Left hindlimb (tissue), 1 donor: Measurements from ENCODE around the gene TAB2.

ENCODE experiments used
- DNase-seq: peaks from one replicate; pipeline ENCODE4 v3.0.0-alpha.2; 2018

TAB2 gene

GRCh38 chr6:149379977-149380376, 62.5 kb downstream of the TAB2 start:
- DNase-seq: no peak

- no peak for DNase-seq
These were observed 63.0 kb downstream of the TAB2 start for GRCh38 chr6:149380523-149380922.

DNA sequence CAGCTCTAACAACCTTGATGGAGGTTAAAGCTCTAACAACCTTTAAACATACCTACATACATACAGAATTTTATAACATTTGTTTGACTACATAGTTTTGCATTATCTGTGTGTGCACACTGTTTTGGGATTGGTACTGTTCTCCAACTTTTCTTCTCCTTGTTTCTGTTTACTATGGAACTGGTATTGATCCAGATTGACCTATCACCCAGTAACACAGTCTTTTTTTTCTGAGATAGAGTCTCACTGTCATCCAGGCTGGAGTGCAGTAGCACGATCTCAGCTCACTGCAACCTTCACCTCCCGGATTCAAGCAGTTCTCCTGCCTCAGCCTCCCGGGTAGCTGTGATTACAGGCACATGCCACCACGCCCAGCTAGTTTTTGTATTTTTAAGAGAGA, 65.9 kb downstream of the TAB2 start:
- no peak for DNase-seq

DNA sequence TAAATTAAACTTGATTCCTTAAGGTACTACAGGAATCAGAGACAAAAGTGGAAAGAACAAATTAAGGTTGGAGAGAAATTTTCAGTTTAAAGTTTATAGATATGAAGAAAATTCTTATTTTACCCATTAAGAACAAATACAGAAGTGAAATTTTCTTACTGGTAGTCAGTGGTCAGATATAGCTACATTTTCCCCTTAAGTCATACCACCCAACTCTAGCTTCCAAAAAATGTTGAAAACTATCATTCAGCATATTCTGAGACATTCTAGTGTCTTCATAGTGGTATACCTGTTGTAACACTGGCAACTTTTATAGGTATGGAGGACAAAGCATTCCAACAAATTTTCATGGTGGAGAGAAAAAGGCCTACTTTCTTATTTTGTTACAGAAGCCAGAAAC, 67.0 kb downstream of the TAB2 start:
- no peak for DNase-seq

- no peak for DNase-seq
These were observed 68.6 kb downstream of the TAB2 start for GRCh38 chr6:149385998-149386646.

DNA sequence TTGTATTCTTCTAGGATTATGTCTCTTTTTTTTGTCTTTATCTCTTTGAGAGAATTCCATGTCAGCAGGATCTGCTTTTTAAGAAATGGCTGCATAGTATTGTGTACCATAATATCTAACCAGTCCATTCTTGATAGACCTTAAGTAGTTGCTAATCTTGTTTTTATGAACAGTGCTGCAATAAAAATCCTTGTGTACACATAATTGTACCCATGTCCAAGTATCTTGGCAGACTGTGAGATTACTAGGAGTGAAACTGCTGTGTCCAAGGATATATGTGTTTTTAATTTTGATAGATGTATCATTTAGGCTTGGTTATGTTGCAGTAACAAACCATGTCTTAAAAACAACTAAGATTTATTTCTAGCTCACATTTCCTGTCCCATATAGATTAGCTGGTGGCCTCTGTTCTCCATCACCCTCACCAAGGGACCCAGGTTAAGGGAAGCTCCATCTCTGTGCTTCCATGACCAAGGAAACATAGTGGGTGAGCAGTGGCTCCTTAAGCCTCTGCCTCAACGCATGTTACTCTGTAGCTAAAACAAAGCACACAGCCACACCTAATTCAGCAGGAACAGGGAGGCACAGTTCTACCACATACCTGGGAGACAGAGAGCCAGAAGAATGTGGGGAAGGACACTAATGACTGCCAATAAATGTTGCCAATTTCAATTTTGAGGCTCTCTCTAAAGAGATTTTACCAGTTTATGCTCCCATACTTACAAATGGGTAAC, 70.4 kb downstream of the TAB2 start:
- DNase-seq: no peak

DNA sequence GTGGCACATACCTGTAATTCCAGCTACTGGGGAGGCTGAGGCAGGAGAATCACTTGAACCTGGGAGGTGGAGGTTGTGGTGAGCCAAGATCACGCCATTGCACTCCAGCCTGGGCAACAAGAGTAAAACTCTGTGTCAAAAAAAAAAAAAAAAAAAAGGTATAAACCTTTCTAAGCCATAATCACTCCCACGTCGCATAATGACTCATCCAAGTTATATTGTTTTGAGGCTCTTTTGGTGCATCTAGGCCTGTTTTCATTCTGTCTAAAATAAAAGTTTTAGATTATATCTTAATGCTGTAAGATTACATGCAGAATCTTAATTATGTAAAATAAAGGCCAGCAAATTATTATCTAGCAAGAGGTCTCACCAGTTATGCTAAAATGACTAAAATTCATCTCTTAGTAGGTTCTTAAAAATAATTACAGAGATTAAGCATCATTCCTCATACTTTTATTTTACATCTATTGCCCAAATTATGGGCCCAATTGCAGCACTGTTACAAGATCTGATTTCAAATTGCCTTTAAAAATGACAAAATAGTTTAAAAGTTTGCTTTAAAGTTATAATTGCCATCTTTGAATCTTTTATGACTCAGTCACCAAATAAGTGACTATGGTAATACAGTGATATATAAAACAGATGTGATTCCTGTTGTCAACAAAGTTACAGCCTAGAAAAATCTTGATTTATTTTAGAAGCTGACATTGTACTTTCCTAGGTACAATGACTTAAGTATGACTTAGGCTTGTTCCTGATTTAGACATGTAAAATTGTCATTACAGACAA, 72.2 kb downstream of the TAB2 start:
- no peak for DNase-seq

- no peak for DNase-seq
These were observed 74.6 kb downstream of the TAB2 start for GRCh38 chr6:149392093-149392492.

- DNase-seq: no peak
These were observed 75.0 kb downstream of the TAB2 start for GRCh38 chr6:149392535-149392934.

DNA sequence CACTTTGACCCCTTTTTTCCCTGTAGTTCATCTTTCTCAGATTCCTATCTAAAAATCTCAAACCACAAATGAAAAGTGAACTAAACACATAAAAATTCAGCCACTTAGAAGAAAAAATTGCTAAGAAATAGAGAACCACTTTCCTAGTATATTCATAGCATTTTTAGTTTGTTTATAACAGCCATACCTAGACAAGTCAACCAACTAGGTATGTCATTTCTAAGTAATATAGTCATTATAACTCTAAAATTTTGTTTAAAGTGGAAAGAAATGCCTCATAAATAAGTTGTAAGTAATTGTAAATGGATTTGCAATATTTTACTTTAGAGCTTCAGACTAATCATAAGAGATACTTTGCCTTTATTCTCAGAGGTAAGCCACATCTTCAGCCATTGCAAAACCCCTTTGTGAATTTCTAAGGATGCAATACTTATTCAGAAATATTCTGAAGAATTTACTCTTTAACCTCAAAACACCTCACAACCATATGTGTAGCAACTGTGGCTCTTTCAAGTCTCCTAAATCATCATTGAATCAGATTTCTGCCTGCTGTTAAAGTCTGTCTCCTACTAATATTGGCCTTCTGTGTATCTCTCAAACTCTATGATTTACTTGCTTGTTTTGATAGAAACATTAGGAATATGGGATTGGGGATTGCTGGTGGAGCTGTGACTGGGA, 75.6 kb downstream of the TAB2 start:
- DNase-seq: no peak

GRCh38 chr6:149395185-149395584, 77.7 kb downstream of the TAB2 start:
- no peak for DNase-seq

GRCh38 chr6:149397384-149397783, 79.9 kb downstream of the TAB2 start:
- no peak for DNase-seq

DNA sequence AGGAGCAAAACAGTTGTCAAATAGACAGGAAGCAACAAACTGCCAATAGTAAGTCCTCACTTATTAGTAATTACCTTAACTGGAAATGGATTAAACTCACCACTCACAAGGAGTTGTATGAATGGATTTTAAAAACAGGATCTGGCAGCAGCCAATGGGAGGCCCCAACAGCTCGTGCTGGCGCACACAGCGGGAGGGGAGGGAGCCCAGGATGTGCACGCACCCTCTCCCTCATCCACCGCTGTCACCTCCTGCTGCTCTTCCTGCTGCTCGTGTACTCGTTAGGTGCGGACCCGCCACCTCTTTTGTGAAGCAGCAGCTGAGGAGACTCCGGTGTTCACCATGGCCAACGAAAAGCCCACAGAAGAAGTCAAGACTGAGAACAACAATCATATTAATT, 82.5 kb downstream of the TAB2 start, which contains the start of gene SUMO4:
TSS of gene SUMO4 (plus strand) at position 213 of the 400 bp plus-strand sequence. CDS start at position 343, 130 bp downstream.
- no peak for DNase-seq

DNA sequence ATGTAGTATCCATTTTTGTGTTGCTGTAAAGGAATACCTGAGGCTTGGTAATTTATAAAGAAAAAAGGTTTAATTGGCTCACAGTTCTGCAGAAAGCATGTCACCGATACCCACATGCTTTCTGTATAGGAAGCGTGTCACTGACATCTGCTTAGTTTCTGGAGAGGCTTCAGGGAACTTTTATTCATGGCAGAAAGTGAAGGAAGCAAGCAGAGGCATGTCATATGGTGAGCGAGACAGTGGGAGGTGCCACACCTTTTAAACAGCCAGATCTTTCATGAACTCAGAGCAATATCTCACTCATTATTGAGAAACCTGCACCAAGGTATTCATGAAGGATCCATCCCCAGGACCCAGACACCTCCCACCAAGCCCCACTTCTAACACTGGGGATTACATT, 86.0 kb downstream of the TAB2 start:
- DNase-seq: no peak

GRCh38 chr6:149405823-149406765, 88.6 kb downstream of the TAB2 start:
- no peak for DNase-seq

DNA sequence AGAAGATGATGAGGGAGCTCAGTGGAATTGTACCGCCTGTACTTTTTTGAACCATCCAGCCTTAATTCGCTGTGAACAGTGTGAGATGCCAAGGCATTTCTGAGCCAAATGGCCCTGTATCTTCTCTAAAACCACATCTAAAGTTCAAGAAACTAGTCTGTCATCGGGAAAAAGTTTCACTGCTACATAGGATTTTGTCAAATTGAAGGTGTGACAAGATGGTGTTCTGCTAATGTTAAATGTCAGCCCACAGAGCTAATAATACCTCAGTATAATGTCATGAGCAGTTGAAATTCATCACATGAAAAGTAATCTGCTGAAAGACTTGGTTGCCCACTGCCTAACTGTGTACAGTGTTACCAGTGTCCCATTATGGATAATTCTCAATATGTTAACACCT, 92.1 kb downstream of the TAB2 start:
- DNase-seq: no peak

GRCh38 chr6:149410557-149410956, 93.0 kb downstream of the TAB2 start:
- no peak for DNase-seq

- DNase-seq: no peak
These were observed 96.5 kb downstream of the TAB2 start for GRCh38 chr6:149414009-149414408.

- DNase-seq: no peak
These were observed 97.3 kb downstream of the TAB2 start for GRCh38 chr6:149414821-149415220.

DNA sequence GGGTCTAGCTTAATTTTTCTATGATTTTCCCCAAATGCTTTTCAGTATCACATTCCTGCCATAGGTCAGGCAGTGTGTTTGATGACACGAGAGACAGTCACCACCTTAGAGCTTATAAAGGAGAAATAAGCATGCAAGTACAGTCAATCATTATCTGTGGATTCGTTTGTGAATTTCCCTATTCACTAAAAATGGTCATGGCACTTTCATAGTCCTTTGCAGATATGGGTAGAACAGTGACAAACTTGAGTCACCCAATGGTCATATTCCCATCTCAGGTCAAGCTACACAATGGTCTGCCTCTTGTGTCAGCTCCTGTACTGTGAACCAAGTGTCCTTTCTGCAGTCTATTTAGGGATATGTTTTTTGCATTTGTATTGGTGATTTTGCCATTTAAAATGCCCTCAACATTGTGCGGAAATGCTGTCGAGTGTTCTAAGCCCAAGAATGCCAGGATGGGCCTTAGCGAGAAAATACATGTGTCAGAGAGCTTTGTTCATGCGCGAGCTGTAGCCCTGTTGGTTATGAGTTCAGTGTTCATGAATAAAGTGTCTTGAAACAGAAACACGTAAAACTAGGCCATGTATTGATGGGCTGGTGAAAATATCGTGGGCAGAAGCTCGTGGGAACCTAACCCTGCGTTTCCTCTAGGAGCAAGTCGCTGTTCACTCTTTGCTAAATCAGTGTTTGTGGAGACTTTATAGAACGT, 102.3 kb downstream of the TAB2 start:
- DNase-seq: no peak

GRCh38 chr6:149421132-149421531, 103.6 kb downstream of the TAB2 start:
- no peak for DNase-seq
